Measurements from ENCODE around the gene KLF11. TPM values are rescaled to one million over a fixed set of nuclear protein-coding genes. Genes with fewer than 3 reads are reported as not detected.
A peak's percentile ranks its signal among the peaks of the same experiment; 100 is the strongest.

KLF11 gene
- total and polyA plus RNA-seq, 2 donors (not counting 3 experiments of a cell fraction or from before 2014, with no cell fraction given): 10.5 to 11.3 TPM

DNA sequence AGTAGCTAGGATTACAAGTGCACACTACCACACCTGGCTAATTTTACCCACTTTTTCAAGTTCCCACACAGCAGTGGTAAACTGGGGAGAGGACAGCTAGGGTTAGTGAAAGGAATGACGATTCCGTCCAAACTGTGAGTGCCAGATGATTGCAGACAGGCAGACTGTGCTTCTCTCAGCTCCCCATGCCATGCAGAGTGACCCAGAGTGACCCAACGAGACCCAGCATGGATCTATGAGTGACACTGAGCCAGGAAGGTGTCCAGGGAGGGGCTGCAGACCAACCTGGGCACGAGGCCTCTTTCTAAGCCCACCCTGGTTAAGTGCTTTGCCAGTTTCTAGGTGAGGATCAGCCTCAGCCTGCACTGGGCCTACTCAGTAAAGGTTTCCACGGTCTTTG is 7.7 kb upstream of the KLF11 start:
- peaks cover 24% of the 10 kb centered on the region for H3K4me1 ChIP-seq (ENCODE audit: control insufficient read depth, extremely low read depth, insufficient read depth, low read length)
- FAIRE-seq (no peak), DNase-seq (ENCODE audit: low read depth, low spot score) (no peak)
- H3K4me2 ChIP-seq (ENCODE audit: insufficient read depth, low read length): no peak overlapping the region
- ChIA-PET CTCF (interaction anchor here (0.9 to 4.2 kb wide), 16 partner anchors 8 to 399 kb away, joined by 3 to 52 read pairs (median 6); no protein-coding TSS in a partner anchor), POLR2A (no interaction called here)
- H4K20me1 ChIP-seq (replicated peaks; ENCODE audit: control insufficient read depth, extremely low read depth, insufficient read depth, low read length): no peaks in the 10 kb centered on the region
- BruUV-seq (replicated peaks): no TSS peak
- H3K27ac ChIP-seq (ENCODE audit: insufficient read depth, low read depth, low read length): no peak overlapping the region
- H3K4me3 ChIP-seq (replicated peaks in 1 of 3; ENCODE audit: insufficient read depth in 1 of 3, low read depth in 1 of 3, low read length in 3 of 3): no peak overlapping the region
- H2AFZ ChIP-seq (ENCODE audit: low read depth, low read length): peak overlapping the region; percentile 15
- H3K36me3 ChIP-seq (ENCODE audit: control insufficient read depth in 2 of 2, extremely low read depth in 1 of 2, insufficient read depth in 2 of 2, low read length in 2 of 2): no peaks in the 10 kb centered on the region
- no peaks in the 10 kb centered on the region for H3K79me2 ChIP-seq (ENCODE audit: control insufficient read depth, insufficient read depth, low read length)
- intact Hi-C loops (cut with micrococcal nuclease) (loop anchor here (2.0 kb wide), 1 partner anchor 43 kb away; no protein-coding TSS in a partner anchor), dilution Hi-C loops (cut with MboI; ENCODE audit: extremely low pct_ligation_motif_present, low sequenced_read_pairs) (no loop called here)
- H3K9me3 ChIP-seq (replicated peaks; ENCODE audit: control insufficient read depth, insufficient read depth, low read length): no peaks in the 10 kb centered on the region
- no peaks in the 10 kb centered on the region for H3K27me3 ChIP-seq (ENCODE audit: control insufficient read depth in 2 of 2, insufficient read depth in 2 of 2, low read length in 2 of 2)
- H3K9ac ChIP-seq (replicated peaks; ENCODE audit: extremely low read depth, insufficient read depth, low read length): no peak overlapping the region
- TF ChIP-seq FOS (IDR thresholded peaks at IDR 0.05; ENCODE audit: borderline replicate concordance, insufficient read depth, low read length) (no peak), POLR2AphosphoS5 (IDR thresholded peaks at IDR 0.05; ENCODE audit: insufficient read depth, low read depth, low read length) (no peak), JUN (IDR thresholded peaks at IDR 0.05; ENCODE audit: borderline replicate concordance, insufficient read depth, insufficient read length, low read depth) (no peak), GATA2 (IDR thresholded peaks at IDR 0.05; ENCODE audit: insufficient read depth, insufficient read length, low read depth, low read length) (no peak), MYC (IDR thresholded peaks at IDR 0.05; ENCODE audit: low read depth, low read length) (no peak)
- TF ChIP-seq, protein P1, sequence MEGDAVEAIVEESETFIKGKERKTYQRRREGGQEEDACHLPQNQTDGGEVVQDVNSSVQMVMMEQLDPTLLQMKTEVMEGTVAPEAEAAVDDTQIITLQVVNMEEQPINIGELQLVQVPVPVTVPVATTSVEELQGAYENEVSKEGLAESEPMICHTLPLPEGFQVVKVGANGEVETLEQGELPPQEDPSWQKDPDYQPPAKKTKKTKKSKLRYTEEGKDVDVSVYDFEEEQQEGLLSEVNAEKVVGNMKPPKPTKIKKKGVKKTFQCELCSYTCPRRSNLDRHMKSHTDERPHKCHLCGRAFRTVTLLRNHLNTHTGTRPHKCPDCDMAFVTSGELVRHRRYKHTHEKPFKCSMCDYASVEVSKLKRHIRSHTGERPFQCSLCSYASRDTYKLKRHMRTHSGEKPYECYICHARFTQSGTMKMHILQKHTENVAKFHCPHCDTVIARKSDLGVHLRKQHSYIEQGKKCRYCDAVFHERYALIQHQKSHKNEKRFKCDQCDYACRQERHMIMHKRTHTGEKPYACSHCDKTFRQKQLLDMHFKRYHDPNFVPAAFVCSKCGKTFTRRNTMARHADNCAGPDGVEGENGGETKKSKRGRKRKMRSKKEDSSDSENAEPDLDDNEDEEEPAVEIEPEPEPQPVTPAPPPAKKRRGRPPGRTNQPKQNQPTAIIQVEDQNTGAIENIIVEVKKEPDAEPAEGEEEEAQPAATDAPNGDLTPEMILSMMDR (IDR thresholded peaks at IDR 0.05; ENCODE audit: extremely low read depth in 1 of 2, insufficient read depth in 1 of 2, low read depth in 1 of 2, low read length in 2 of 2): no peak
- no peaks in the 10 kb centered on the region for H3K9me1 ChIP-seq (replicated peaks; ENCODE audit: control insufficient read depth, extremely low read depth, insufficient read depth, low read length)

All from endothelial cell of umbilical vein (primary cell).